GM19193 (cell line): Measurements from ENCODE around the gene PXK.

Experiments used
- POLR2A ChIP-seq: IDR thresholded peaks from 4 replicates; pipeline ENCODE4 v1.6.1; 2011; ENCODE audit not compliant: insufficient read depth, insufficient read length; ENCODE audit errors: extremely low read depth

Gene PXK

GRCh38 chr3:58383904-58384303 lies 51.2 kb downstream of the PXK start:
- no peak for TF ChIP-seq POLR2A

- no peak for TF ChIP-seq POLR2A
These were observed 51.8 kb downstream of the PXK start for GRCh38 chr3:58384381-58385090.

DNA sequence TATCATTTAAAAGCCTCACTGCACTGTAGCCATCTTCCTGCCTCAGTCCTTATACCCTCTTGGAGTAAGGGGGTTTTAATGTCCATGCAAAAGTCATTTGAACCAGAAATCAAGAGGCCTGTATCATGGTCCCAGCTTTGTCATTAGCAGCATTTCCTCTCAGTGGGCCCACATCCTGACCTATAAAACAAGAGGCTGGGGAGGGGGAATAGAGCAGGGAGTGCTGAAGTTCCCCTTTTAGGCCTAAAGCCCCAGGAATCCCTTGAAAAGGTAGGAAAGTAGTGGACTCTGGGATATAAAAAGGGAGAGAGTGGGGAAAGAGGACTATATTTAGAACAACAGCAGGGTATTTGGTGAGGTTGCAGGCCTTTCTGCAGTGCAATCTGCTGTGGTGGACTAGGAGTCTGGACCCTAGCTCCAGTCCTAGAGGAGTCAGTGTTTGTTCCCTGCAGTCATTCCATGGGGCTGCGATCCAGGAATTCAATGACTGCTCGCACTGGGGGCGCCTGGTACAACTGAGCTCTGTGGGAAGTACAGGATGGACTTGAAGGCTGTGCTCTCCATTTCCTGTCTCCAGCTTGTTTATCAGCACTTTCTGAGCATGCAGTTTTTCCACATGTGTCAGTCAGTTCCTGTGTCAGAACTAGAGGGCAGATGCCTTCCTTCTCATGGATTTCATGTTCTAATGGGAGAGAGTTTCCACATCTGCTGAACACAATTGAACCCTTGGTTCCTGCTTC lies 54.1 kb downstream of the PXK start:
- TF ChIP-seq POLR2A: no peak

DNA sequence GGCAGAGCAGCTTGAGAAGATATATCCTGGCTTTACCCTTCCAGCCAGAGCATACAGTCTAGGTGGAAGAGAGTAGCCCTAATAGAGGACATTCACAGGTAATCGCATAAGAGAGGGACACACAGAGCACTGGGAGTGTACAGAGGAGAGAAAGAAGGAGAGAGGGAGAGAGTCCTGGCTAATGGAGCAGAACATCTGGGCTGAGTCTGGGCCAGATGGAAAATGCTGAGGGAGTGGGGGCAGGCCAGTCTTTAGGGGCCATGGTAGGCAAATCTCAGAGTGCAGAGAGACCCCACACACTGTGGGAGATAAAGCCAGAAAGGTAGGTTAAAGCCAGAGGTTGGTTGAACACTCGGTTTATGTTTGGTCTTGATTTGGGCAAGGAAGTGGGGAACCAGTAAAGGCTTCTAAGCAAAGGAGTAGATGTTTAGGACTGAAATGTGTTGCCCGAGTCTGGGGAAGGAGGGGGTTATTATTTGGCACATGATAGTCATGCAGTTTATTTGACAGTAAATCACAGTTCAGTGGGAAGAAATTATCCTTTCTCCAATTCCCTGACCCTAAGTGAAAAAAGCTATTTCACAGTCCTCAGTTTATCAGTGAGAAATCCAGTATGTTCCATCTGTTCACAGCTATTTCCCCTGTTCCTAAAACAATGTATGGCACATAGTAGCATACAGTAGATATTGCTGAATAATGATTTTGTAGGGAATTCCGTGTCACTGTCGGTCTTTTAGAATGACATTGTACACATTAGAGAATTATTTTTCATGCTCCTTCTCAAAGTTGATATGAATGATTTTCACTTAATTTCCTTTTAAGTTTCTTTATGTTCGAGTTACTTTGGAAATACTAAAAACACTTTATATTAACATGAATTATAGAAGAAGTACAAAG lies 55.2 kb downstream of the PXK start:
- TF ChIP-seq POLR2A: no peak

GRCh38 chr3:58388550-58389091 lies 55.9 kb downstream of the PXK start:
- TF ChIP-seq POLR2A: no peak

GRCh38 chr3:58391156-58391865 lies 58.6 kb downstream of the PXK start:
- no peak for TF ChIP-seq POLR2A

- TF ChIP-seq POLR2A: no peak
These were observed 59.5 kb downstream of the PXK start for GRCh38 chr3:58392181-58392580.

GRCh38 chr3:58394339-58394738 lies 61.6 kb downstream of the PXK start:
- no peak for TF ChIP-seq POLR2A

GRCh38 chr3:58398669-58399333 lies 66.1 kb downstream of the PXK start:
- TF ChIP-seq POLR2A: no peak

GRCh38 chr3:58403513-58404109 lies 70.9 kb downstream of the PXK start:
- no peak for TF ChIP-seq POLR2A

GRCh38 chr3:58404396-58404795 lies 71.7 kb downstream of the PXK start:
- no peak for TF ChIP-seq POLR2A

DNA sequence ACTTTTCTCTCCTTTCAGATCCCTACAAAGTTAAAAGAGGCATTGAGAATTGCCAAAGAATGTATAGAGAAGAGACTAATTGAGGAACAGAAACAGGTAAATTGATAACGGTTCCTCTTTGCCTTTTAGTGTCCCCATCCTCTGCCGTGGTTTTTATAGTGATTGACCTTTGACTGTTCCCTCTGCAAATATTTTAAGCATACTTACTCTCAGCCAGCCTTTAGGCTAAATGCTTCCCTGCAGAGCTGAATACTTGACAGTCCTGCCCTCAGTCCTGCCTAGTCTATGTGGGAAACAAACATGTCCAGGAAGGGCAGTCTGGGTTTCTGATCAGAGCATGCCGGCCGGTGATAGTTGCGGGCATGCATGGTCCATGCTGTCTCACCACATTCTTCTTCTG lies 76.2 kb downstream of the PXK start:
- no peak for TF ChIP-seq POLR2A

DNA sequence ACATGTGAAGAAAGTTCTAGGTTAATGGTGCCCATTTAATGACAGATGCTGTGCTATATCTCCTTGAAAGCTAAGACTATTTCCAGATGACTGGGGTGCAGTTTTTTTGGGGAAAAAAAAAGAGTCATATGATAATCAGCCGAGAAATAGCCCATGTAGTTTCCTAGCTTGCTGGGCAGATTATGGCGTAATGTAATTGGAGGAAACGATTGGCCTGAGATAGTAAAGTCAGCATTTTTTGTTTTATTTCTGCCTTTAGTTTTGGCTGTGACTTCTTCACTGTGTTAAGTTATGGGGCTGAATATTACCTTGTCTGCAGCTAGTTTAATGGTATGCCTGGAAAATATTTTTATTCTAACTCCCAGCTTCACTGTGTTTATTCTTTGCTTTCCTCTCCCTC lies 77.0 kb downstream of the PXK start:
- TF ChIP-seq POLR2A: no peak

- no peak for TF ChIP-seq POLR2A
These were observed 78.3 kb downstream of the PXK start for GRCh38 chr3:58411036-58411435.
